Measurements from ENCODE around the gene COX4I1. TPM values are rescaled to one million over a fixed set of nuclear protein-coding genes. Genes with fewer than 3 reads are reported as not detected.

The COX4I1 gene
- total RNA-seq, 2 donors from 2014 or later: 345 to 562 TPM

GRCh38 chr16:85842435-85842834 is 42.9 kb downstream of the COX4I1 start:
- TF ChIP-seq CTCF (IDR thresholded peaks at IDR 0.05): no peak
- no peak for TF ChIP-seq POLR2A (IDR thresholded peaks at IDR 0.05)
- no peak for TF ChIP-seq POLR2AphosphoS5 (IDR thresholded peaks at IDR 0.05)
- peaks cover 5% of the 10 kb centered on the region for H3K27me3 ChIP-seq (replicated peaks; ENCODE audit: insufficient read depth)
- DNase-seq (ENCODE audit: low spot score): no peak
- H3K36me3 ChIP-seq: no peaks in the 10 kb centered on the region
- H3K27ac ChIP-seq: no peak overlapping the region
- H3K4me3 ChIP-seq: no peak overlapping the region
- H3K9me3 ChIP-seq: no peaks in the 10 kb centered on the region
- intact Hi-C loops (cut with DNase I): no loop called here
- H3K4me1 ChIP-seq (replicated peaks): no peaks in the 10 kb centered on the region
- 96% methylated on average over 9 of the region's 9 CpGs for WGBS

GRCh38 chr16:85842848-85843247 is 43.4 kb downstream of the COX4I1 start:
- intact Hi-C loops (cut with DNase I): no loop called here
- no peak overlapping the region for H3K4me3 ChIP-seq
- H3K9me3 ChIP-seq: no peaks in the 10 kb centered on the region
- peaks cover 5% of the 10 kb centered on the region for H3K27me3 ChIP-seq (replicated peaks; ENCODE audit: insufficient read depth)
- no peak for DNase-seq (ENCODE audit: low spot score)
- H3K4me1 ChIP-seq (replicated peaks): no peaks in the 10 kb centered on the region
- H3K27ac ChIP-seq: no peak overlapping the region
- H3K36me3 ChIP-seq: no peaks in the 10 kb centered on the region
- 94% methylated on average over 9 of the region's 9 CpGs for whole genome bisulfite sequencing
- TF ChIP-seq POLR2AphosphoS5 (IDR thresholded peaks at IDR 0.05) (no peak), CTCF (IDR thresholded peaks at IDR 0.05) (no peak), POLR2A (IDR thresholded peaks at IDR 0.05) (no peak)

- Histone ChIP-seq H3K4me3 (no peak overlapping the region), H3K36me3 (no peaks in the 10 kb centered on the region), H3K27ac (no peak overlapping the region), H3K4me1 (replicated peaks) (no peaks in the 10 kb centered on the region), H3K27me3 (replicated peaks; ENCODE audit: insufficient read depth) (peaks cover 5% of the 10 kb centered on the region), H3K9me3 (no peaks in the 10 kb centered on the region)
- DNase-seq (ENCODE audit: low spot score): no peak
- intact Hi-C loops (cut with DNase I): no loop called here
- TF ChIP-seq POLR2A (IDR thresholded peaks at IDR 0.05): no peak
- no peak for TF ChIP-seq POLR2AphosphoS5 (IDR thresholded peaks at IDR 0.05)
- no peak for TF ChIP-seq CTCF (IDR thresholded peaks at IDR 0.05)
- 91% methylated on average over 11 of the region's 11 CpGs for WGBS
Observed at GRCh38 chr16:85843471-85844168, 44.1 kb downstream of the COX4I1 start.

- Histone ChIP-seq H3K27ac (no peak overlapping the region), H3K4me3 (no peak overlapping the region), H3K4me1 (replicated peaks) (no peaks in the 10 kb centered on the region), H3K36me3 (no peaks in the 10 kb centered on the region), H3K27me3 (replicated peaks; ENCODE audit: insufficient read depth) (peaks cover 5% of the 10 kb centered on the region), H3K9me3 (no peaks in the 10 kb centered on the region)
- no peak for DNase-seq (ENCODE audit: low spot score)
- intact Hi-C loops (cut with DNase I): no loop called here
- TF ChIP-seq POLR2A (IDR thresholded peaks at IDR 0.05): no peak
- no peak for TF ChIP-seq CTCF (IDR thresholded peaks at IDR 0.05)
- no peak for TF ChIP-seq POLR2AphosphoS5 (IDR thresholded peaks at IDR 0.05)
Observed at GRCh38 chr16:85844169-85844481, 44.6 kb downstream of the COX4I1 start.

- DNase-seq (ENCODE audit: low spot score): no peak
- no peaks in the 10 kb centered on the region for H3K4me1 ChIP-seq (replicated peaks)
- intact Hi-C loops (cut with DNase I): no loop called here
- H3K27me3 ChIP-seq (replicated peaks; ENCODE audit: insufficient read depth): peaks cover 5% of the 10 kb centered on the region
- WGBS: 15% methylated on average over 15 of the region's 15 CpGs
- H3K4me3 ChIP-seq: no peak overlapping the region
- H3K27ac ChIP-seq: no peak overlapping the region
- H3K9me3 ChIP-seq: no peaks in the 10 kb centered on the region
- no peaks in the 10 kb centered on the region for H3K36me3 ChIP-seq
- TF ChIP-seq CTCF (IDR thresholded peaks at IDR 0.05) (no peak), POLR2A (IDR thresholded peaks at IDR 0.05) (no peak), POLR2AphosphoS5 (IDR thresholded peaks at IDR 0.05) (no peak)
Observed at GRCh38 chr16:85844786-85845185, 45.3 kb downstream of the COX4I1 start.
